ENCODE results near the gene ASCL5. TPM values are rescaled to one million over a fixed set of nuclear protein-coding genes. Genes with fewer than 3 reads are reported as not detected.
A peak's percentile ranks its signal among the peaks of the same experiment; 100 is the strongest.

The ASCL5 gene
- total RNA-seq, 1 donor from 2014 or later = under 0.01 TPM

DNA sequence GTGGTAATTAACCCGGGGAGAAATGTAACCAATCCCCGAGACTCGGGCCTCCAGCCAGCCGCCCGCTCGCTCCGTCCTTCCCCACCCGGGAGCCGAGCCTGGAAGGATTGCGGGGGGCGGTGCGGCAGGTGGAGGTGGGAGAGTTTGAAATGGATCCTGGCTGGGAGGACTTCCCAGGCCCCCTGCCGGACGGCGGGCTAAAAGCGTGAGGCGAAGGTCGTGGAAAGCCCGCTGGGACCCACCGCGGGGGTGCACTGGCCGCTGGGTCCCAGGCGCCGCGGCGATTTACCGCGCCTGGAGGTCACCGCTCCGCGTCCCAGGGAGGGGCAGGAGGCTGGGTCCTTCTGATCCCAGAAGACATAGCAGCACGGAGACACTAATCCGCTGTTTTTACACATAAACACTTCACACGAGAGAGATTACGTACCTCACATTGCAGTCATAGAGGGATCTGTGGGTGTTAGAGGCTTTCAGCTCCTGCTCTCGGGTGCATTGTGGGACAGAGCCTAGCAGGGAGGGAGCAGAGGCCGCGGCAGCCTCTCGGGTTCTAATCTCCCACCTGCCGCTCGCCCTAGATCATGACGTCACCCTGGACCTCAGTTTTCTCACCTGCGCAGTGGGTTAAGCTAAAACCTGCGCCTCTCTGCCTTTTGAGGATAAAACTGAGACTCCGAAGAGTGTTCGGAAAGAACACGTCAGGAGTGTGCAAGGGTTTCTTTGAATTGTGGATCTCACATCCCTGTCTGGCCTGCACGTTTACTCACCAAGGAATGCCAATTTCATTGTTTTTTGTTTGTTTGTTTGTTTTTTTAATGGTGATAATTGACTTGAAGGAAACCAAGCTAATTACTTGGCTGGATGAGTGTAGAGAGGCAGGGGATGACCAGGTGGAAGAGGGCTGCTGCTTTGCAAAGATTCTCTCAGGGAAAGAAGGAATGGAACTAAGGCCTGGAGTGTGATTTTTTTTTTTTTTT, 44.4 kb upstream of the ASCL5 start:
- TF ChIP-seq, protein P1, sequence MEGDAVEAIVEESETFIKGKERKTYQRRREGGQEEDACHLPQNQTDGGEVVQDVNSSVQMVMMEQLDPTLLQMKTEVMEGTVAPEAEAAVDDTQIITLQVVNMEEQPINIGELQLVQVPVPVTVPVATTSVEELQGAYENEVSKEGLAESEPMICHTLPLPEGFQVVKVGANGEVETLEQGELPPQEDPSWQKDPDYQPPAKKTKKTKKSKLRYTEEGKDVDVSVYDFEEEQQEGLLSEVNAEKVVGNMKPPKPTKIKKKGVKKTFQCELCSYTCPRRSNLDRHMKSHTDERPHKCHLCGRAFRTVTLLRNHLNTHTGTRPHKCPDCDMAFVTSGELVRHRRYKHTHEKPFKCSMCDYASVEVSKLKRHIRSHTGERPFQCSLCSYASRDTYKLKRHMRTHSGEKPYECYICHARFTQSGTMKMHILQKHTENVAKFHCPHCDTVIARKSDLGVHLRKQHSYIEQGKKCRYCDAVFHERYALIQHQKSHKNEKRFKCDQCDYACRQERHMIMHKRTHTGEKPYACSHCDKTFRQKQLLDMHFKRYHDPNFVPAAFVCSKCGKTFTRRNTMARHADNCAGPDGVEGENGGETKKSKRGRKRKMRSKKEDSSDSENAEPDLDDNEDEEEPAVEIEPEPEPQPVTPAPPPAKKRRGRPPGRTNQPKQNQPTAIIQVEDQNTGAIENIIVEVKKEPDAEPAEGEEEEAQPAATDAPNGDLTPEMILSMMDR (IDR thresholded peaks at IDR 0.05; ENCODE audit: insufficient read depth, low read length, severe bottlenecking) = peak; percentile 29
- Histone ChIP-seq H3K27me3 (ENCODE audit: control insufficient read depth, insufficient read depth, low read length) (no peaks in the 10 kb centered on the region), H3K36me3 (ENCODE audit: control insufficient read depth, insufficient read depth, low read length) (no peaks in the 10 kb centered on the region), H3K4me3 (ENCODE audit: low read depth, low read length) (peak overlapping the region; percentile 38)
- FAIRE-seq = no peak
- peak; percentile 13 for DNase-seq (ENCODE audit: low read depth)

DNA sequence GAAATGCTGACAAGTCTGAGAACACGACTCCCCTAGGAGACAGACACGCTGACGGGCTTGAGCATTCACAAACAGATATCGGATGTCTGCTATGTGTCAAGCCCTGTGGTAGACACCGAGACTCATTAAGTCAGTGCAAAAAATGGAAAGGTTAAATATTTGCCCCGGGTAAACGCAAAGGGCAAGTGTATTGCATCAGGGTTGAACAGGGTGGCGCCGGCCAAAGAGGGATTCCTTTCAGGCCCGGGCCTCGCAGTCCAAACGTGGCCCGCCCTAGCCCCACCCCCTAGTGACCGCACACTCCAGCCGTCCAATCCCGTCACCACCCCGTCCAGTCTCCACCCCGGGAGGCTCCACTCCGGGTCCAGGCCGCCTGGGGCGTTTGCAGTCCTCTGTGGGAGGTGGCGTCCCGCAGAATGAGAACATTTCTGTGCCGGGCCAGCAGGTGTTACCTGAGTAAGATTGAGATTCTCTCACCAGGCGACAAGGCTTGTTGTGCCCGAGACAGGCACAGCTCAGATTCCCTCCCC, 43.6 kb upstream of the ASCL5 start:
- H3K4me3 ChIP-seq (ENCODE audit: low read depth, low read length) = peak overlapping the region; percentile 38
- DNase-seq (ENCODE audit: low read depth) (peak; percentile 84), FAIRE-seq (no peak)
- TF ChIP-seq, protein P1 (IDR thresholded peaks at IDR 0.05; ENCODE audit: insufficient read depth, low read length, severe bottlenecking) = no peak
- no peaks in the 10 kb centered on the region for H3K36me3 ChIP-seq (ENCODE audit: control insufficient read depth, insufficient read depth, low read length)
- H3K27me3 ChIP-seq (ENCODE audit: control insufficient read depth, insufficient read depth, low read length) = no peaks in the 10 kb centered on the region

DNA sequence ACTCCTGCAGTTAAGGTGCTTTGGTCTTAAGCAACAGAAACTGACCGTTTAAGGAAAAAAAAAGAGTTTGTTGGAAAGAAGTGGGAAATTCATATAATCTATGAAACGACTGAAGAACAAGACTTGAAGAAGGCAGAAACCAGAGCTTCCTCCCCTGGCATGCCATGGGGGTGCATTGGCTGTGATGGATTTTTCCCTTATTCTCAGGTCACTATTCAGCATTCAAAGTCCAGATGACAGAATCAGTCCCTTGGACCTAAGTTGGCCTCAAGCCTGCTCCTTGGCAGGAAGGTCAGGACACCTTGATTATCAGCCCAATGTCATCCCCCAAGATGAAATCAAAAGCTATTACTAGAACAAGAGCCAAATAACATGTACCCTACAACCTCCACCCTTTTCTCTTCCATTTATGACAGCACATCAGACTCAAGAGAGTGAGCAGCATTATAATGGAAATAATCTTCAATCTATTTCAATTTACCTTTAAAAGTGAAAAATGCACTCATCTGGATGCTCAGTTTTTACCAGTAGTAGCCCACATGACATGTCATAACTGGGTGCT, 43.1 kb upstream of the ASCL5 start:
- H3K36me3 ChIP-seq (ENCODE audit: control insufficient read depth, insufficient read depth, low read length) = no peaks in the 10 kb centered on the region
- DNase-seq (ENCODE audit: low read depth) (no peak), FAIRE-seq (no peak)
- TF ChIP-seq, protein P1 (IDR thresholded peaks at IDR 0.05; ENCODE audit: insufficient read depth, low read length, severe bottlenecking) = no peak
- no peak overlapping the region for H3K4me3 ChIP-seq (ENCODE audit: low read depth, low read length)
- no peaks in the 10 kb centered on the region for H3K27me3 ChIP-seq (ENCODE audit: control insufficient read depth, insufficient read depth, low read length)

DNA sequence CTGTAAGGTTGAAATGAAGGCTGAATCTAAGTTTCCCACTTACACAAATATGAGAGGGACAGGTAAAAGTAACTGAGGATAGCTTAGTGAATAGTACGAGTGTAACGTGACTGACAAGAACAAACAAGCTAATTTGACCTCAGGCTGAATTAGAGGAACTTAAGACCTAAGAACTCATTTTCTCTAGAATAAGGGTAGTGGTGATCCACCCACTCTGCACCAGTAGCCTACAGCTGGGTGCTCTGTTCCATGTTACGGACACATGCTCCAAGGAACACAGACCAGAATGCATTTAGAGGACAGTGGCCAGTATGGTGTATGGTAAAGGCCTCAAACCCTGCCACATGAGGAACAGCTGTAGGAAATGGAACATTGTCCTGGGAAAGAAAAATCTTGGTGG, 42.2 kb upstream of the ASCL5 start:
- H3K36me3 ChIP-seq (ENCODE audit: control insufficient read depth, insufficient read depth, low read length) = no peaks in the 10 kb centered on the region
- TF ChIP-seq, protein P1 (IDR thresholded peaks at IDR 0.05; ENCODE audit: insufficient read depth, low read length, severe bottlenecking) = no peak
- H3K27me3 ChIP-seq (ENCODE audit: control insufficient read depth, insufficient read depth, low read length) = no peaks in the 10 kb centered on the region
- H3K4me3 ChIP-seq (ENCODE audit: low read depth, low read length) = no peak overlapping the region
- peak; percentile 49 for DNase-seq (ENCODE audit: low read depth)
- no peak for FAIRE-seq

DNA sequence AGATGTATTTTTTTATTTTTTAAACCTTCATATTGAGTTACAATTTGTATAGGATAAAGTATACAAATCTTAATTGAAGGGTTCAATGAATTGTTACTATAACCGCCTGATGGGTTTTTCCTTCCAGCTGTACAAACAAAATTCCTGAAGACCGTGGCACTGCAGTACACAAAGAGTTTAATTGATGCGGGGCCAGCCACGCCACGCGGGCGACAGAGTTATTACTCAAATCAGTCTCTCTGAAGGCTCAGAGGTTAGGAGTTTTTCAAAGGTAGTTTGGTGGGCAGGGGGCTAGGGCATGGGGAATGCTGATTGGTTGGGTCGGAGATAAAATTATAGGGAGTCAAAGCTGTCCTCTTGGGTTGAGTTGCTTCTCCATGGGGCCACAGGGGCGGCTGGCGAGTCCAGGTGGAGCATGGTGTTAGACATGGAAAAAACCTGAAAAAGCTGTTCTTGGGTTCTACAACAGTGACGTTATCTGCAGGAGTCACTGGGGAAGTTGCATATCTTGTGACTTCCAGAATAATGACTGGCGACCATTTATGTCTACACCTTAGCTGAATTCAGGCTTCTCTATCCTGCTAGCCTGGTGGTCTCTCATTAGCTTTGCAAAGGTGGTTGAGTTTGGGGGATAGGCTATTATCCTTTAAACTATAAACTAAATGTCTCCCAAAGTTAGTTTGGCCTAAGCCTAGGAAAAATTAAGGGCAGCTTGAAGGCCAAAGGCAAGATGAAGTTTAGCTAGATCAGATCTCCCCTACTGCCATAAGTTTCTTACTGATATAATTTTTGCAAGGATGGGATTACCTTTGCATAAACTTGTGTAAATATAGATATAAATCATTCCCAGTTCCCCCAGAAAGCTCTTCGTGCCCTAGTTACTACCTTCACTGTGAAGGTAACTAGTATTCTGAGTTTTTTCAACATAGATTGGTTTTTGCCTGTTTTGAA, 40.3 kb upstream of the ASCL5 start:
- Histone ChIP-seq H3K36me3 (ENCODE audit: control insufficient read depth, insufficient read depth, low read length) (no peaks in the 10 kb centered on the region), H3K27me3 (ENCODE audit: control insufficient read depth, insufficient read depth, low read length) (no peaks in the 10 kb centered on the region), H3K4me3 (ENCODE audit: low read depth, low read length) (no peak overlapping the region)
- FAIRE-seq = no peak
- DNase-seq (ENCODE audit: low read depth) = no peak
- TF ChIP-seq, protein P1 (IDR thresholded peaks at IDR 0.05; ENCODE audit: insufficient read depth, low read length, severe bottlenecking) = no peak

All from bronchial epithelial cell (primary cell).